GM23338 (cell line): Measurements from ENCODE around the gene SLC24A4. TPM values are rescaled to one million over a fixed set of nuclear protein-coding genes. Genes with fewer than 3 reads are reported as not detected.

ENCODE experiments used
- ATAC-seq: fragments of 200-7000 bp; cut with Tn5 transposase; 3 replicates; pipeline ENCODE4 v1.9.1; 2020
- DNase-seq: peaks from one replicate; pipeline ENCODE4 v3.0.0-alpha.2; 2015; ENCODE audit warnings: low spot score
- H2AFZ ChIP-seq: fragments of 200-600 bp; sonication (generic); 2 replicates; pipeline ENCODE4 v1.8.0; 2016; ENCODE audit warnings: antibody characterized with exemption, mild to moderate bottlenecking, moderate library complexity
- H3F3A ChIP-seq: fragments of 200-600 bp; sonication (generic); replicated peaks from 2 replicates; pipeline ENCODE4 v1.8.0; 2017; ENCODE audit warnings: antibody characterized with exemption, mixed run types, low read depth
- H3K27ac ChIP-seq: fragments of 200-600 bp; sonication (generic); 2 replicates; pipeline ENCODE4 v1.6.1; 2016; ENCODE audit warnings: low read depth
- H3K27me3 ChIP-seq: fragments of 200-600 bp; sonication (generic); 2 replicates; pipeline ENCODE4 v1.8.0; 2016; ENCODE audit warnings: mild to moderate bottlenecking, mixed run types, moderate library complexity; ENCODE audit not compliant: insufficient read depth
- H3K36me3 ChIP-seq: fragments of 200-600 bp; sonication (generic); 2 replicates; pipeline ENCODE4 v1.8.0; 2016; ENCODE audit warnings: mild to moderate bottlenecking; ENCODE audit not compliant: insufficient read depth
- H3K4me1 ChIP-seq: fragments of 200-600 bp; sonication (generic); 2 replicates; pipeline ENCODE4 v1.8.0; 2016; ENCODE audit warnings: mild to moderate bottlenecking, moderate library complexity; ENCODE audit not compliant: insufficient read depth
- H3K4me2 ChIP-seq: fragments of 200-600 bp; sonication (generic); 2 replicates; pipeline ENCODE4 v1.7.1; 2017; ENCODE audit warnings: mixed run types
- H3K4me3 ChIP-seq: fragments of 200-600 bp; sonication (generic); 2 replicates; pipeline ENCODE4 v1.6.1; 2016; ENCODE audit warnings: mixed run types
- H3K79me2 ChIP-seq: fragments of 200-600 bp; sonication (generic); replicated peaks from 2 replicates; pipeline ENCODE4 v1.8.0; 2017; ENCODE audit warnings: mild to moderate bottlenecking; ENCODE audit not compliant: insufficient read depth
- H3K9me2 ChIP-seq: fragments of 200-600 bp; sonication (generic); 2 replicates; pipeline ENCODE4 v1.8.0; 2017; ENCODE audit not compliant: insufficient read depth
- H4K20me1 ChIP-seq: fragments of 200-600 bp; sonication (generic); replicated peaks from 2 replicates; pipeline ENCODE4 v1.8.0; 2017; ENCODE audit warnings: mild to moderate bottlenecking; ENCODE audit not compliant: insufficient read depth
- H3K27ac Mint-ChIP-seq: 2 replicates; pipeline ENCODE4 v1.8.0; 2020; ENCODE audit warnings: inconsistent platforms, mild to moderate bottlenecking, moderate library complexity, mixed read lengths
- H3K27me3 Mint-ChIP-seq: 3 replicates; pipeline ENCODE4 v1.8.0; 2022; ENCODE audit warnings: low read depth, mild to moderate bottlenecking, moderate library complexity, mixed read lengths, inconsistent platforms; ENCODE audit not compliant: insufficient read depth, poor library complexity
- H3K36me3 Mint-ChIP-seq: 3 replicates; pipeline ENCODE4 v1.8.0; 2021; ENCODE audit warnings: low read depth, mild to moderate bottlenecking, inconsistent platforms, moderate library complexity, mixed read lengths
- H3K4me1 Mint-ChIP-seq: 3 replicates; pipeline ENCODE4 v1.8.0; 2020; ENCODE audit warnings: mild to moderate bottlenecking, inconsistent platforms, mixed read lengths
- H3K4me3 Mint-ChIP-seq: 3 replicates; pipeline ENCODE4 v1.8.0; 2021; ENCODE audit warnings: moderate library complexity, mild to moderate bottlenecking, inconsistent platforms, mixed read lengths
- H3K9me3 Mint-ChIP-seq: 3 replicates; pipeline ENCODE4 v1.8.0; 2020; ENCODE audit warnings: moderate library complexity, mild to moderate bottlenecking, inconsistent platforms, mixed read lengths
- CREB1 ChIP-seq: fragments of 250-450 bp; sonication (Bioruptor Pico); IDR thresholded peaks from 2 replicates; pipeline ENCODE4 v1.5.0; 2020; ENCODE audit warnings: low read depth, mild to moderate bottlenecking, moderate library complexity
- CTCF ChIP-seq, 2 experiments: fragments of 200-600 bp in 1 of 2; sonication (generic) in 1 of 2; conservative IDR thresholded peaks; 2 replicates each; pipeline versions ENCODE4 v1.5.1 to v1.6.1; 2016 to 2017; ENCODE audit warnings: antibody characterized with exemption in 2 of 2, low read depth in 2 of 2, mild to moderate bottlenecking in 2 of 2, moderate library complexity in 1 of 2
- ETS1 ChIP-seq: IDR thresholded peaks from 2 replicates; pipeline ENCODE4 v1.6.1; 2016; ENCODE audit warnings: antibody characterized with exemption
- EZH2 ChIP-seq: fragments of 200-600 bp; sonication (generic); IDR thresholded peaks from one replicate; pipeline ENCODE4 v1.8.0; 2017; ENCODE audit warnings: antibody characterized with exemption, mild to moderate bottlenecking, low read depth; ENCODE audit not compliant: unreplicated experiment
- EZH2phosphoT487 ChIP-seq: fragments of 200-600 bp; sonication (generic); IDR thresholded peaks from one replicate; pipeline ENCODE4 v1.8.1; 2018; ENCODE audit warnings: antibody characterized with exemption; ENCODE audit not compliant: unreplicated experiment
- JUNB ChIP-seq: IDR thresholded peaks from one replicate; pipeline ENCODE4 v1.6.1; 2016; ENCODE audit warnings: antibody characterized with exemption; ENCODE audit not compliant: unreplicated experiment
- NANOG ChIP-seq: IDR thresholded peaks from 2 replicates; pipeline ENCODE4 v1.6.1; 2016; ENCODE audit warnings: antibody characterized with exemption, borderline replicate concordance
- POLR2AphosphoS5 ChIP-seq: IDR thresholded peaks from 2 replicates; pipeline ENCODE4 v1.6.1; 2016; ENCODE audit warnings: antibody characterized with exemption, low read depth
- REST ChIP-seq: IDR thresholded peaks from one replicate; pipeline ENCODE4 v1.6.1; 2018; ENCODE audit warnings: antibody characterized with exemption; ENCODE audit not compliant: unreplicated experiment
- STAT1 ChIP-seq: IDR thresholded peaks from one replicate; pipeline ENCODE4 v1.6.1; 2016; ENCODE audit warnings: antibody characterized with exemption; ENCODE audit not compliant: unreplicated experiment
- ZNF114 ChIP-seq: fragments of 250-450 bp; sonication (Bioruptor Pico); IDR thresholded peaks from 2 replicates; pipeline ENCODE4 v1.5.0; 2020; ENCODE audit warnings: mild to moderate bottlenecking, moderate library complexity
- ZNF331 ChIP-seq: fragments of 250-450 bp; sonication (Bioruptor Pico); IDR thresholded peaks from 2 replicates; pipeline ENCODE4 v1.5.0; 2020; ENCODE audit warnings: low read depth, mild to moderate bottlenecking, moderate library complexity
- ZNF462 ChIP-seq: fragments of 250-450 bp; sonication (Bioruptor Pico); IDR thresholded peaks from 2 replicates; pipeline ENCODE4 v1.5.0; 2020; ENCODE audit warnings: mild to moderate bottlenecking, moderate library complexity
- polyA plus RNA-seq: library from polyadenylated mRNA; unstranded; fragments of >200 nt; fragmentation: Nextera tagmentation; extraction: Ambion mirVana; gene quantifications from 2 replicates; pipeline ENCODE4 v1.2.1, GENCODE V29; 2016
- total RNA-seq: library from RNA; depleted of rRNA; stranded (reverse); fragments of >200 nt; shearing (Covaris generic); gene quantifications from 2 replicates; pipeline ENCODE4 v1.2.3, GENCODE V29; 2014

Gene SLC24A4
- total and polyA plus RNA-seq, 2 experiments from 2014 or later: 0.06 to 0.38 TPM

GRCh38 chr14:92464716-92465115 lies 141.8 kb downstream of the SLC24A4 start:
- H3K36me3 ChIP-seq: no peaks in the 10 kb centered on the region
- peaks cover 4% of the 10 kb centered on the region; the same call in 2 of the 3 replicates for H3K4me1 Mint-ChIP-seq
- no peak for DNase-seq

More at GRCh38 chr14:92464716-92465115, 141.8 kb downstream of the SLC24A4 start:
- Histone ChIP-seq H3K4me1 (no peaks in the 10 kb centered on the region), H3K27ac (no peak overlapping the region), H3F3A (no peaks in the 10 kb centered on the region), H4K20me1 (no peaks in the 10 kb centered on the region), H3K4me2 (no peak overlapping the region), H2AFZ (no peak overlapping the region), H3K79me2 (no peaks in the 10 kb centered on the region), H3K4me3 (no peak overlapping the region), H3K9me2 (no peaks in the 10 kb centered on the region), H3K27me3 (no peaks in the 10 kb centered on the region)
- no peak for ATAC-seq
- Mint-ChIP-seq H3K9me3 (peaks cover 8% of the 10 kb centered on the region), H3K27me3 (no peaks in the 10 kb centered on the region), H3K4me3 (no peak overlapping the region), H3K36me3 (peaks cover 3% of the 10 kb centered on the region; the same call in 1 of the 3 replicates), H3K27ac (no peak overlapping the region)
- TF ChIP-seq NANOG: no peak
- no peak for TF ChIP-seq REST
- no peak for TF ChIP-seq ZNF462
- TF ChIP-seq ETS1: no peak
- no peak for TF ChIP-seq CREB1 (CRISPR knock-in tag)
- TF ChIP-seq STAT1: no peak
- TF ChIP-seq JUNB: no peak
- TF ChIP-seq EZH2: no peak
- no peak for TF ChIP-seq ZNF331 (CRISPR knock-in tag)
- TF ChIP-seq POLR2AphosphoS5: no peak
- TF ChIP-seq ZNF114: no peak
- TF ChIP-seq EZH2phosphoT487: no peak
- no peak for TF ChIP-seq CTCF (conservative IDR thresholded peaks at IDR 0.05; ENCODE audit: low read depth in 2 of 2)
